ENCODE data around the gene RAB6B. TPM values are rescaled to one million over a fixed set of nuclear protein-coding genes. Genes with fewer than 3 reads are reported as not detected.

Gene RAB6B
- total RNA-seq, 1 experiment from 2014 or later, result 14.1 TPM

GRCh38 chr3:133868186-133868585, 27.5 kb downstream of the RAB6B start:
- H3K27me3 ChIP-seq (ENCODE audit: insufficient read depth, low read length), result no peaks in the 10 kb centered on the region
- H3K4me3 ChIP-seq (replicated peaks in 1 of 2; ENCODE audit: low read depth in 1 of 2, low read length in 2 of 2), result no peak overlapping the region
- H3K9ac ChIP-seq (ENCODE audit: low read length), result no peak overlapping the region
- H3K27ac ChIP-seq (ENCODE audit: low read depth, low read length), result no peak overlapping the region
- ChIA-PET RAD21 (ENCODE audit: low non-redundant PET in 1 of 2, low total read pairs in 2 of 2, uncharacterized antibody in 2 of 2, unreplicated experiment in 2 of 2) (no interaction called here), POLR2A (no interaction called here), CTCF (no interaction called here)
- H3K9me3 ChIP-seq (ENCODE audit: control insufficient read depth in 1 of 2, insufficient read depth in 1 of 2, low read depth in 1 of 2, low read length in 2 of 2), result no peaks in the 10 kb centered on the region
- no peaks in the 10 kb centered on the region for H3K9me2 ChIP-seq (ENCODE audit: insufficient read depth)
- H2AFZ ChIP-seq (ENCODE audit: low read depth, low read length, poor library complexity, severe bottlenecking), result no peak overlapping the region
- intact Hi-C loops (cut with micrococcal nuclease), result no loop called here
- BruUV-seq (replicated peaks), result no TSS peak
- no peaks in the 10 kb centered on the region for H3K4me1 ChIP-seq (ENCODE audit: control insufficient read depth in 1 of 2, insufficient read depth in 2 of 2, low read length in 2 of 2)
- no peak overlapping the region for H3K4me2 ChIP-seq (ENCODE audit: low read length)
- H4K20me1 ChIP-seq (ENCODE audit: insufficient read depth), result no peaks in the 10 kb centered on the region
- no peak for TF ChIP-seq SP1 (IDR thresholded peaks at IDR 0.05; ENCODE audit: low read depth)
- no peak for TF ChIP-seq RAD21 (IDR thresholded peaks at IDR 0.05; ENCODE audit: low read depth)
- no peak for TF ChIP-seq CBX3 (IDR thresholded peaks at IDR 0.05; ENCODE audit: low read depth)
- TF ChIP-seq SIN3A (IDR thresholded peaks at IDR 0.05; ENCODE audit: low read depth), result no peak
- TF ChIP-seq YY1 (IDR thresholded peaks at IDR 0.05; ENCODE audit: extremely low read depth, insufficient replicate concordance, low read depth, low read length), result no peak
- TF ChIP-seq ZNF274 (IDR thresholded peaks at IDR 0.05; ENCODE audit: low read depth, low read length), result no peak
- TF ChIP-seq EGR1 (IDR thresholded peaks at IDR 0.05; ENCODE audit: low read depth), result no peak
- no peak for TF ChIP-seq ATF3 (IDR thresholded peaks at IDR 0.05)
- ATAC-seq (no peak), DNase-seq (ENCODE audit: low read depth, low spot score) (no peak)
- no peaks in the 10 kb centered on the region for H3K36me3 ChIP-seq (ENCODE audit: control insufficient read depth in 1 of 2, insufficient read depth in 2 of 2, low read length in 2 of 2)
- no peaks in the 10 kb centered on the region for H3K79me2 ChIP-seq (ENCODE audit: insufficient read depth, low read length)

DNA sequence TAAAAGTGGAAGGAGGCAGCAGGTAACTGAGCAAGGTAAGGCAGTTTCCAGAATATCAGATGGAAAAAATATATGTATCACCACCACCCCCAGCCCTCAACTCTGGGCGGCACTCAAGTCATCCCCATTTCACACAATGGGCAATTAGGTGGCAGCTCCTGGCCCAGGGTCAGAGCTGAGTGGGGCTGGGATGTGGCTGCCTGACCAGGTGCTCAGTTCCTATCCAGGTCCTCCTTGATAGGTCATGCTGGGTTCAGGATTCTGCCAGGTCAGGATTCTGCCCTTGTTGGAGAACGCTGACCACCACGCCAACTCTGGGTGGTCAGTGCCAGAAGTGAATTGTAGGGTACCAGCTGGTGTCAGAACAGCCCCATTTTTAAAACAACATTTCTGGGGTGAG, 29.5 kb downstream of the RAB6B start:
- Histone ChIP-seq H3K27ac (ENCODE audit: low read depth, low read length) (no peak overlapping the region), H3K27me3 (ENCODE audit: insufficient read depth, low read length) (no peaks in the 10 kb centered on the region), H3K4me2 (ENCODE audit: low read length) (no peak overlapping the region), H2AFZ (ENCODE audit: low read depth, low read length, poor library complexity, severe bottlenecking) (no peak overlapping the region), H3K9me2 (ENCODE audit: insufficient read depth) (no peaks in the 10 kb centered on the region), H3K4me1 (ENCODE audit: control insufficient read depth in 1 of 2, insufficient read depth in 2 of 2, low read length in 2 of 2) (no peaks in the 10 kb centered on the region), H4K20me1 (ENCODE audit: insufficient read depth) (no peaks in the 10 kb centered on the region), H3K79me2 (ENCODE audit: insufficient read depth, low read length) (no peaks in the 10 kb centered on the region), H3K36me3 (ENCODE audit: control insufficient read depth in 1 of 2, insufficient read depth in 2 of 2, low read length in 2 of 2) (no peaks in the 10 kb centered on the region), H3K9me3 (ENCODE audit: control insufficient read depth in 1 of 2, insufficient read depth in 1 of 2, low read depth in 1 of 2, low read length in 2 of 2) (no peaks in the 10 kb centered on the region), H3K4me3 (replicated peaks in 1 of 2; ENCODE audit: low read depth in 1 of 2, low read length in 2 of 2) (no peak overlapping the region), H3K9ac (ENCODE audit: low read length) (no peak overlapping the region)
- no TSS peak for BruUV-seq (replicated peaks)
- intact Hi-C loops (cut with micrococcal nuclease), result no loop called here
- RAD21 ChIA-PET (ENCODE audit: low non-redundant PET in 1 of 2, low total read pairs in 2 of 2, uncharacterized antibody in 2 of 2, unreplicated experiment in 2 of 2), result no interaction called here
- ATAC-seq (no peak), DNase-seq (ENCODE audit: low read depth, low spot score) (no peak)
- CTCF ChIA-PET, result no interaction called here
- POLR2A ChIA-PET, result no interaction called here
- no peak for TF ChIP-seq TCF7L2 (IDR thresholded peaks at IDR 0.05; ENCODE audit: borderline replicate concordance, extremely low read depth, insufficient read depth, insufficient read length)
- TF ChIP-seq SRF (IDR thresholded peaks at IDR 0.05; ENCODE audit: low read depth), result no peak
- no peak for TF ChIP-seq SIN3A (IDR thresholded peaks at IDR 0.05; ENCODE audit: low read depth)
- TF ChIP-seq MAX (IDR thresholded peaks at IDR 0.05), result no peak
- no peak for TF ChIP-seq CEBPB (IDR thresholded peaks at IDR 0.05; ENCODE audit: low read depth)
- no peak for TF ChIP-seq ZNF274 (IDR thresholded peaks at IDR 0.05; ENCODE audit: low read depth, low read length)
- TF ChIP-seq POLR2A (IDR thresholded peaks at IDR 0.05; ENCODE audit: borderline replicate concordance, extremely low read depth, insufficient read depth, insufficient read length), result no peak
- TF ChIP-seq EZH2 (IDR thresholded peaks at IDR 0.05), result no peak
- TF ChIP-seq JUND (IDR thresholded peaks at IDR 0.05), result no peak
- no peak for TF ChIP-seq EZH2phosphoT487 (IDR thresholded peaks at IDR 0.05; ENCODE audit: borderline replicate concordance)
- no peak for TF ChIP-seq FOSL1 (IDR thresholded peaks at IDR 0.05; ENCODE audit: low read depth)
- TF ChIP-seq CBX3 (IDR thresholded peaks at IDR 0.05; ENCODE audit: low read depth), result no peak
- no peak for TF ChIP-seq SP1 (IDR thresholded peaks at IDR 0.05; ENCODE audit: low read depth)
- no peak for TF ChIP-seq REST (IDR thresholded peaks at IDR 0.05; ENCODE audit: low read depth)
- TF ChIP-seq RAD21 (IDR thresholded peaks at IDR 0.05; ENCODE audit: low read depth), result no peak
- TF ChIP-seq EGR1 (IDR thresholded peaks at IDR 0.05; ENCODE audit: low read depth), result no peak
- no peak for TF ChIP-seq ZFX (IDR thresholded peaks at IDR 0.05)
- no peak for TF ChIP-seq ELF1 (IDR thresholded peaks at IDR 0.05; ENCODE audit: borderline replicate concordance, low read depth)
- TF ChIP-seq YY1 (IDR thresholded peaks at IDR 0.05; ENCODE audit: extremely low read depth, insufficient replicate concordance, low read depth, low read length), result no peak

All from HCT116 (cell line).